SK-N-SH (cell line): ENCODE results near the gene SHROOM1. TPM values are rescaled to one million over a fixed set of nuclear protein-coding genes. Genes with fewer than 3 reads are reported as not detected.

ENCODE experiments used
- CTCF ChIA-PET: fragments of 300-600, 350-600 bp; formaldehyde crosslinking; extraction: SDS; loops from one replicate; lab custom pipeline; 2021; lab: Yijun Ruan, JAX
- POLR2A ChIA-PET: fragments of 350-600 bp; sonication (Branson Sonifier 250); formaldehyde crosslinking; extraction: SDS; loops from one replicate; lab custom pipeline; 2020; ENCODE audit warnings: antibody characterized with exemption, inconsistent platforms; lab: Yijun Ruan, JAX
- DNase-seq: peaks from one replicate; pipeline ENCODE4 v3.0.0; 2012
- H2AFZ ChIP-seq: fragments of 200-600 bp; sonication (generic); 2 replicates; pipeline ENCODE4 v1.8.1; 2016; ENCODE audit warnings: antibody characterized with exemption, mild to moderate bottlenecking, low read depth
- H3F3A ChIP-seq: fragments of 200-600 bp; sonication (generic); replicated peaks from 2 replicates; pipeline ENCODE3; 2016; ENCODE audit warnings: antibody characterized with exemption, mild to moderate bottlenecking; ENCODE audit not compliant: insufficient read depth
- H3K27ac ChIP-seq, 2 experiments: fragments of 200-500 bp in 1 of 2; fragments of 200-600 bp in 1 of 2; sonication (Bioruptor generic) in 1 of 2; sonication (generic), shearing (Covaris generic) in 1 of 2; 2 replicates each; pipeline versions ENCODE4 v1.5.1 to v1.6.1; 2014 to 2016; ENCODE audit warnings: low read depth in 2 of 2, inconsistent platforms in 1 of 2, low read length in 1 of 2, mild to moderate bottlenecking in 1 of 2, mixed read lengths in 1 of 2
- H3K27me3 ChIP-seq: fragments of 200-600 bp; sonication (generic), shearing (Covaris generic); 2 replicates; pipeline ENCODE4 v1.6.1; 2016; ENCODE audit warnings: mixed run types; ENCODE audit not compliant: insufficient read depth
- H3K36me3 ChIP-seq, 2 experiments: fragments of 200-500 bp in 1 of 2; fragments of 200-600 bp in 1 of 2; sonication (Bioruptor generic) in 1 of 2; sonication (generic) in 1 of 2; replicated peaks in 1 of 2; 2 replicates each; pipeline versions ENCODE3 to v1.5.1; 2014 to 2016; ENCODE audit warnings: low read length in 1 of 2, mild to moderate bottlenecking in 1 of 2; ENCODE audit not compliant: insufficient read depth in 2 of 2, control insufficient read depth in 1 of 2
- H3K4me1 ChIP-seq, 2 experiments: fragments of 200-500 bp in 1 of 2; fragments of 200-600 bp in 1 of 2; sonication (Bioruptor generic) in 1 of 2; sonication (generic), shearing (Covaris generic) in 1 of 2; 2 replicates each; pipeline versions ENCODE4 v1.5.1 to v1.6.1; 2014 to 2016; ENCODE audit warnings: low read depth in 1 of 2, low read length in 1 of 2, mixed run types in 1 of 2; ENCODE audit not compliant: insufficient read depth in 2 of 2, control insufficient read depth in 1 of 2
- H3K4me2 ChIP-seq: fragments of 200-600 bp; sonication (generic), shearing (Covaris generic); 2 replicates; pipeline ENCODE4 v1.6.1; 2017; ENCODE audit warnings: mixed run types
- H3K4me3 ChIP-seq, 2 experiments: fragments of 200-500 bp in 1 of 2; fragments of 200-600 bp in 1 of 2; sonication (Bioruptor generic) in 1 of 2; sonication (generic), shearing (Covaris generic) in 1 of 2; 2 replicates each; pipeline versions ENCODE4 v1.5.1 to v1.8.1; 2014 to 2016; ENCODE audit warnings: low read depth in 2 of 2, inconsistent platforms in 1 of 2, low read length in 1 of 2, mild to moderate bottlenecking in 1 of 2, mixed read lengths in 1 of 2, moderate library complexity in 1 of 2
- H3K79me2 ChIP-seq: fragments of 200-600 bp; sonication (generic); 2 replicates; pipeline ENCODE4 v1.8.1; 2017; ENCODE audit warnings: mild to moderate bottlenecking; ENCODE audit not compliant: insufficient read depth
- H3K9ac ChIP-seq: fragments of 200-600 bp; sonication (generic); 2 replicates; pipeline ENCODE4 v1.6.1; 2017; ENCODE audit warnings: mixed run types
- H3K9me2 ChIP-seq: fragments of 200-600 bp; sonication (generic); 2 replicates; pipeline ENCODE4 v1.6.1; 2017; ENCODE audit warnings: mixed run types
- H3K9me3 ChIP-seq: fragments of 200-600 bp; sonication (generic); 2 replicates; pipeline ENCODE4 v1.6.1; 2017; ENCODE audit warnings: mixed run types, mild to moderate bottlenecking, moderate library complexity
- H4K20me1 ChIP-seq: fragments of 200-600 bp; sonication (generic); 2 replicates; pipeline ENCODE4 v1.6.1; 2017; ENCODE audit warnings: mild to moderate bottlenecking, mixed run types; ENCODE audit not compliant: insufficient read depth
- CHD2 ChIP-seq: fragments of 150-350 bp; IDR thresholded peaks from 2 replicates; pipeline ENCODE4 v1.6.1; 2018; ENCODE audit warnings: low read length; ENCODE audit not compliant: partially characterized antibody
- CTCF ChIP-seq: fragments of 200-600 bp; sonication (generic); IDR thresholded peaks from 2 replicates; pipeline ENCODE4 v1.6.1; 2017; ENCODE audit warnings: antibody characterized with exemption, mild to moderate bottlenecking, moderate library complexity
- EZH2phosphoT487 ChIP-seq: fragments of 200-600 bp; sonication (generic); IDR thresholded peaks from 2 replicates; pipeline ENCODE4 v1.6.1; 2017; ENCODE audit warnings: low read depth, mixed run types, mild to moderate bottlenecking, antibody characterized with exemption, moderate library complexity, borderline replicate concordance
- FOXJ3 ChIP-seq: sonication (generic); formaldehyde crosslinking; IDR thresholded peaks from 2 replicates; pipeline ENCODE4 v1.5.1; 2020; ENCODE audit warnings: mild to moderate bottlenecking, missing genetic modification reagents
- GATA2 ChIP-seq: sonication (generic); formaldehyde crosslinking; IDR thresholded peaks from 2 replicates; pipeline ENCODE4 v1.5.0; 2020; ENCODE audit warnings: mild to moderate bottlenecking, missing genetic modification reagents
- NRF1 ChIP-seq: IDR thresholded peaks from 2 replicates; pipeline ENCODE4 v1.6.1; 2012; ENCODE audit warnings: low read depth, mild to moderate bottlenecking, low read length
- SIN3A ChIP-seq: IDR thresholded peaks from 2 replicates; pipeline ENCODE4 v1.6.1; 2012; ENCODE audit warnings: low read depth, mild to moderate bottlenecking, low read length, moderate library complexity, borderline replicate concordance
- TAF1 ChIP-seq: IDR thresholded peaks from 2 replicates; pipeline ENCODE4 v1.6.1; 2012; ENCODE audit warnings: low read depth, mild to moderate bottlenecking, low read length, moderate library complexity, borderline replicate concordance
- USF2 ChIP-seq: fragments of 150-350 bp; IDR thresholded peaks from 2 replicates; pipeline ENCODE4 v1.6.1; 2017; ENCODE audit warnings: antibody characterized with exemption, low read length, low read depth, borderline replicate concordance
- YY1 ChIP-seq: IDR thresholded peaks from 2 replicates; pipeline ENCODE4 v1.4.0; 2012; ENCODE audit warnings: low read depth, mild to moderate bottlenecking
- ZBTB33 ChIP-seq: IDR thresholded peaks from 2 replicates; pipeline ENCODE4 v1.4.0; 2012; ENCODE audit warnings: low read depth, borderline replicate concordance
- WGBS: methylation state at CpG from one replicate; pipeline ENCODE4 v1.1.6; 2017; ENCODE audit warnings: low lambda C conversion rate; 5-methylcytosine and 5-hydroxymethylcytosine counted together
- polyA plus RNA-seq, 3 experiments: library from polyadenylated mRNA; depleted of rRNA; stranded (reverse); fragments of >200 nt; gene quantifications; 2 replicates each; pipeline ENCODE4 v1.2.3, GENCODE V29; 2012

Gene SHROOM1
- polyA plus RNA-seq, 1 of the 3 experiments (the other 2 are of a cell fraction) = 3.8 TPM

GRCh38 chr5:132823481-132824050 is 6.9 kb downstream of the SHROOM1 start:
- TF ChIP-seq NRF1 (no peak), TAF1 (no peak), YY1 (no peak), GATA2 (CRISPR knock-in tag) (no peak), ZBTB33 (no peak), EZH2phosphoT487 (no peak), USF2 (no peak), CHD2 (no peak), SIN3A (no peak), FOXJ3 (no peak), CTCF (no peak)
- TF ChIP-seq, all 33 proteins: peak for 0
- Histone ChIP-seq H2AFZ (no peak overlapping the region), H3K27ac (no peak overlapping the region), H4K20me1 (no peaks in the 10 kb centered on the region), H3K4me2 (no peak overlapping the region), H3K4me3 (no peak overlapping the region), H3F3A (no peaks in the 10 kb centered on the region), H3K9ac (no peak overlapping the region), H3K9me2 (no peaks in the 10 kb centered on the region), H3K79me2 (no peaks in the 10 kb centered on the region), H3K9me3 (no peaks in the 10 kb centered on the region), H3K27me3 (no peaks in the 10 kb centered on the region), H3K36me3 (no peaks in the 10 kb centered on the region), H3K4me1 (peaks cover 0 to 6% of the 10 kb centered on the region in 2 experiments; a peak in 1 of 4 replicates)
- ChIA-PET CTCF (interaction anchor here (0.7 to 6.8 kb wide), 4 partner anchors 60 to 296 kb away, joined by 3 to 88 read pairs (median 5); no protein-coding TSS in a partner anchor), POLR2A (no interaction called here)
- DNase-seq = no peak
- 88% methylated on average over 5 of the region's 7 CpGs for WGBS
